HG03521 (cell line): ENCODE data around the gene F12.

Experiments used
- ATAC-seq: cut with Tn5 transposase; IDR thresholded peaks from one replicate; pipeline ENCODE4 v1.9.1; 2021; ENCODE audit warnings: mild to moderate bottlenecking, moderate library complexity; ENCODE audit not compliant: unreplicated experiment

The F12 gene

DNA sequence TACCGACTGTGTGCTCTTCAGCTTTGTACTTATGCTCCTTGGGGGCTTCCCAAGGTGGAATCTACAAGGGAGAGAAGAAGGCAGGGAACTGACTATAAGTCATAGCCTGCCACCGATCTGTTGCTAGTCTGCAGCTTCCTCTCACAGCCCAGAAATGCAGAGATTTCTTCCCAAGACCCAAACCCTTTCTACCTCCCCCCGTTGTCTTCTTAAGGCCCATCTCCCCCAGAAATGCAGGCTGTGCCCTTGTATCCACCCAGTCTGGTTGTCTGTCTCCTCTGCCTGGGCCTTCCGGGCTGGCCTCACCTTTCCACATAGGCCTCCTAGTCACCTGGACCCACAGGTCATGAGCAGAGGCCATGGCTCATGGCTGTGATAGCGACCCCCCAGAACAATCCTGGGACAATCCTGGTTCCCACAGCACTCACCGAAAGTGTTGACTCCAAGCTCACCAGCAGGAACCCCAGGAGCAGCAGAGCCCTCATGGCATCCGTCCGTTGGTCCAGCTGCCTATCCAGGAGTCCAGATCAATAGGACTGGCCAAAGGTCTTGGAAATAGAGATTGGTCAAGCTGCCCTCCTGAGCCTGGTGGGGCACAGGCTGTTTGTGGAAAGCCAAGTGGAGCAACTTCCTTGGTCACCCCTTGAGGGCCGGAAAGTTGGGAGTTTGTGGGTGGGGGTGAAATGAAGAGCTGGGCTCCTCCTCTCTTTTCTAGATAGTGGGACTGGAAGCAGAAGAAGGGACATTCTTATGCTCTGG lies at the start of gene F12:
F12 (minus strand) TSS at position 522 of the 759 bp plus-strand sequence; CDS start at position 485, 37 bp downstream.
- no peak for ATAC-seq

DNA sequence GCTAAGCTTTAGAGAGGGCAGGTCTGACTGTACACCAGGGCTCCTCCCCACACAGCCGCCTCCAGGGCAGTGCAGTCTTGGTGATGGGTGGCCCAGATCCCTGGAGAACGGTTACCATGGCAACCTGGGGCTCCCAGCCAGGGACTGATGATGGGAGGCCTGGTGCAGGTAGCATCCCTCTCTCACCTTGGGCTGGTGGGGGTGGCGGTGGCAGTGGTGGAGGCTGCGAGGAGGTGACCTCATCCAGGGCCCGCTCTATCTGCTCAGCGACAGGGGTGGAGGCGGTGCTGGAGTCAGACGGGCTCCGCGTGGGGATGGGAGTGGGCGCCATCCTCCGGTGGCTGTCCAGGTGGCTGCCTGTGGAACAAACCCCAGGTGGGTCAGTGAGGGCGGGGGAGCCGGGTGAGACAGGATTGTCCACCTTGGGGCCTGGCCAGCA lies 49.6 kb upstream of the F12 start:
- no peak for ATAC-seq

DNA sequence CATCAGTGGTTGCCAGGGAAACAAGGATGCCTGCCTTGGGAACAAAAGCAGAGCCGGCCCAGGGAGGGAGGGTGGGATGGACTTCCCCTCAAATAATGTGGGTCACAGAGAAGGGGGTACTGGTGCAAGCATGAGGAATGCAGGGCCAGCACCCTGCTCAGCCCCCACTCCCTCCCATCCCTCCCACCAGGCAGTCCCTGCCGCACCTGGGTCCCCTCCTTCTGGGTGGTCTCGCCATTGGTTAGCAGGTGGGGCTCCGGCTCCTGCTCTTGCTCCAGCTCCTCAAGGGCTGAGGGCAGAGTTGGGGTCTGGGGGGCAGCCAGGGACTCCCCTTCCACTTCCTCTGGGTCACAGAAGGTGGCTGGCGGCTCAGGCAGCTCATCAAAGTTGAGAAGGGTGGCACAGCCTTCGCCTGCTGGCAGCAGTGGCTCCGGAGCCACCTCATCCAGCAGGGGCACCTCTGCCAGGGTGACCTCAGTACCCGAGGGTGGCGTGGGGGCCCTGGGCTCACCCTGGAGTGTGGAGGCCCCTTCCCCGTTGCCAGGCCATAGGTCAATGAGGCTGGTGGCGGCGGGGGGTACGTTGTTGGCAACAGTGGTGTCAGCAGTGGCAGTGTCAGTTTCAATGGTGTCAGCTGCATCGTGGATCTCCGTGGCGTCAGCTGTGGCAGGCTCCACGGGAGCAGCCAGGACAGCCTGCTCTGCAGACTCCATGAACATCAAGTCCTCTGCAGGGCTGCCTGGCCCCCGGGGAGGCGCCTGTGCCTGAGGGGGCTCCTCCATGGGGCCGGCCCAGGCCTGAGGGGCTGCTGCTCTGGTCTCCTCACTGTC lies 48.7 kb upstream of the F12 start:
- ATAC-seq: no peak

DNA sequence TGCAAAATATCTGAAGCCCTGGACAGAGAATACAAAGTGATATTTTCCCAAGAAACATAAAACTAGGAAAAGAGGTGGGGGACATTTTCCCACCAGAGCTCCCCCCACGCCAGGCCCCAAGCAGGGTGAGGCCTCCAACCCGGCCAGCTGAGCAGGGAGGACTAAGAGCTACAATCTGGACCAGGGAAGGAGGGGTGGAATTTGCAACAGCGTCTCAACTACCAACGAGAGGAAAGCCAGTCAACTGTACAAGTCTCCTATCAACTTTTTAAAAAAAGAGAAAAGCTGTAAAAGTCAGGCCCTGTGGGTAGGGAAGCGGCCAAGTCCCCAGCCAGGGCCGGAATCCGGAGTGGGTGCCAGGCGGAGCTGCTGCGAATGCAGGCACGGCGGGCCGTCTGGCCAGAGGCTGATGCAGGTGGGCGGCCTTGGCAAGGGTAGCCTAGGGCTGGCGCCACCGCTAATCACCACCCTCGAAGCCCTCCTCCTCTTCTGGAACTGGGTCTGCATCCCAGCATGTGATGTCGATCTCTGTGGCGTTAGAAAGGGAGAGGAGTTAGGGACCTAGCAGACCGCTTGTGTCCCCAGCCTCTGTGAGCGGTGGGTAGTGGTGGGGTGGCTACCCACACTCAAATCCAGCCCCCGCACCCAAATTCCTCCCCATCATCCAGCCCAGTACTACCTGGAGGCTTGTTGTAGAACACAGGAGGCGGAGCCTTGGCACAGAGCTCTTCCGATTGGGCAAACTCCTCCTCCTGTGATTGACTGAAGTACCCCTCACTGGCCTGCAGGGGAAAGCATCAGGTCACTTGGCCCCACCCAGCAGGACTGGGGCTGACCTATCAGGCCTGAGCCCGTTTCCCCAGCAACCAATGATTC lies 47.9 kb upstream of the F12 start:
- ATAC-seq: peak; percentile 41

DNA sequence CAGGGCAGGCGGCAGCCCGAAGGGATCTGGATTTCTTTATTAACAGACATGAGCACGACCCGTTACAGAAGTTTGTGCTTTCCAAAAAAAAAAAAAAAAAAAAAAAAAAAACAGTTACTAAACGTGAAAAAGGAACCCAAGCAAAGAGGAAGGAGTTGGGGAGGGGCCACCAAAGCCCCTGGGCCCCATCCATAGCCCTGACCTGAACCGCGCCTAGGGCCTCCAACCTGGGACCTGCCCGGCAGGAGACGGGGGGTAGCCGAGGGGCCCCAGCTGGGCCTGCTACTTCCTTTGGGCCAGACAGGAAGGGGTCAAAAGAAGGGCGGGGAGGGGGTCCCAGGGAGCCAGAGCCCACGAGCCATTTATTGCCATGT lies 47.2 kb upstream of the F12 start:
- no peak for ATAC-seq

DNA sequence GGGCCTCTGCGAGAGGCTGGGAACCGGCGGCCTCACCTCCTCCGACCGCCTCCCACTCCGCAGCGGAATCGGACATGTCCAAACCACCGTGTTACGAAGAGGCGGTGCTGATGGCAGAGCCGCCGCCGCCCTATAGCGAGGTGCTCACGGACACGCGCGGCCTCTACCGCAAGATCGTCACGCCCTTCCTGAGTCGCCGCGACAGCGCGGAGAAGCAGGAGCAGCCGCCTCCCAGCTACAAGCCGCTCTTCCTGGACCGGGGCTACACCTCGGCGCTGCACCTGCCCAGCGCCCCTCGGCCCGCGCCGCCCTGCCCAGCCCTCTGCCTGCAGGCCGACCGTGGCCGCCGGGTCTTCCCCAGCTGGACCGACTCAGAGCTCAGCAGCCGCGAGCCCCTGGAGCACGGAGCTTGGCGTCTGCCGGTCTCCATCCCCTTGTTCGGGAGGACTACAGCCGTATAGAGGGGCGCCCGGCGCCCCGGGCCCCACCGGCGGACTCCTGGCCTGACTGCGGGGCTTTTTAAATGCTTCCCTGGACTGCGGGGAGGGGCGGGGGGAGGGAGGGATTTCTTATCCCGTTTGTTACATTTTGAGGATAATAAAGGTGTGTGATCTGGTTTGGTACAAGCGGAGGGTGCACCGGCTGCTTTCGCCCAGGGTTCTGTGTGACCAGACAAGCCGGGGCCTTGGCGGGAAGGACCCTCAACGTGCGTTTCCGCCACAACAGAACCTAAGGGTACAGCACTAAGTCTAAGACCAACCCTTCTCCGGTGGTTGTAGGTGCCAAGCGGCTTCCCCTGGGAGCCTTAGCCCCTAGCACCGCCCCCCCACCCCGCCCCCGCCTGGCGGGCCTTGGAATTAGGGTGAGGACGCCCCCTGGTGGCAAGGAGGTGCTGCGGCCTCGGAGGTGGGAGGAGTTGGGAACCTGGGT lies 46.6 kb upstream of the F12 start:
- ATAC-seq: peak; percentile 0

DNA sequence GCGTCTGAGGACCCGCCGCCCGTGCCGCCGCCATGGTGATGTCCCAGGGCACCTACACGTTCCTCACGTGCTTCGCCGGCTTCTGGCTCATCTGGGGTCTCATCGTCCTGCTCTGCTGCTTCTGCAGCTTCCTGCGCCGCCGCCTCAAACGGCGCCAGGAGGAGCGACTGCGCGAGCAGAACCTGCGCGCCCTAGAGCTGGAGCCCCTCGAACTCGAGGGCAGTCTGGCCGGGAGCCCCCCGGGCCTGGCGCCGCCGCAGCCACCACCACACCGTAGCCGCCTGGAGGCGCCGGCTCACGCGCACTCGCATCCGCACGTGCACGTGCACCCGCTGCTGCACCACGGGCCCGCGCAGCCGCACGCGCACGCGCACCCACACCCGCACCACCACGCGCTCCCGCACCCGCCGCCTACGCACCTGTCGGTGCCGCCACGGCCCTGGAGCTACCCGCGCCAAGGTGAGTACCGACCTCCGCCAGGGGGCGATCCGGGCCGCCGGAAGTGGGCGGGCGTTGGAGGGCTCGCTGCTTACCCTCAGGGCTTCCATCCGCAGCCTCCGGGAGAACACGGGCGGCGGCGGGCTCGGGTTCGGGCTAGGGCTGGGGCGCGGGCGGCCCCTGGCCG lies 45.8 kb upstream of the F12 start:
- peak; percentile 42 for ATAC-seq

DNA sequence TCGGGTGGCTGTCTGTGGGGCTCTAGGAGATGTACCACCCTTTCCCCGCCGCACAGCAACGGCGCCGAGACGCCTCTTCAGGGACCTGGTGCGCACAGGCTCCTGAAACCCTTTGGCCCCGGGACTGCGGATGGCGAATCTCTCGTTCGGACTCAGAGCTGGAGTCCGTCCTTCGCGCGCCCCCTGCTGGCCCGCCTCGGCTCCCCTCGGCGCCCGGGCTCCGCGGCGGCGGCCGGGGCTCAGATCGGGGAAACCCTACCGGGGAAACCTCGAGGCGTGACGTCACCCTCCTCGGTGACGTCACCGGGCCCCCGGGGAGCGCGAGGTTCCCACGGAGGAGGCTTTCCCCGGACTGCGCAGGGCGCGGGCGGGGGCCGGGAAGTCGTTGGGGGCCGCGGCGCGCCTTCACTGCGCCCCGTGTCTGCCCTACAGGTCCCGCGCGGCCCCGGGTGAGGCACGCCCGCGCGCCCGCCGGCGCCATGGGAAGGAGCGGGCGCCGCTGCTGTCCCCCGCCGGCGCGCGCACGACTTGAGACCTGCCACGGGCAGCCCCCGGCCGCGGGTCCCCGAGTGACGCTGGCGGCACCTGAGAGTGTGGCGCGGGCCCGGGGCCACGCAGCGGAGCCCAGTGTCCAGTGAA lies 45.2 kb upstream of the F12 start:
- ATAC-seq: peak; percentile 53

DNA sequence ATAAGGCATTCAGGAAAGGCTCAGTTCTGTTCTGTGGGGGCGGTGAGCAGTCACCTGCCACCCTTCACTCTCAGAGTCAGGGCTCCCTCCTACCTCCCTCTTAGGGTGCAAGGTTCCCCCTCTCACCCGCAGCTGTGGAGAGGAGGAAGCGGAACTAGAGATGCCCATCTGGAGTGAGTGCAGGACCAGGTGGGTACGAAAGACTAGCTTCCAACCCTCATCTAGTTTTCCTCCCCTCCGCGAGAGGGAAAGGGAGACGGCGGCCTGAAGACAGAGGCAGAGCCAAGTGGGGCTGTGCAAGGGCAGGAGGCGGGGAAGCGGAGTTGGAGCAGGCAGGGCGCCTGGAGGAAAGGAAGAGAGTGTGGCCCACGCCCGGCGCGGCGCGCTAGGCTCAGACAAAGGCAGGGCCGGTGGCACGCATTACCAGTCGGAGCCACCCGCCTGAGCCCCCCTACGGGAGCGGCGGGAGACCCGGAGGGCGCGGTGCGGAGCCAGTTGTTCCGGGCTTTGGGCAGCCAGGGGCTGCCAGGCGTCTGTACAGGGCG lies 44.6 kb upstream of the F12 start:
- no peak for ATAC-seq

DNA sequence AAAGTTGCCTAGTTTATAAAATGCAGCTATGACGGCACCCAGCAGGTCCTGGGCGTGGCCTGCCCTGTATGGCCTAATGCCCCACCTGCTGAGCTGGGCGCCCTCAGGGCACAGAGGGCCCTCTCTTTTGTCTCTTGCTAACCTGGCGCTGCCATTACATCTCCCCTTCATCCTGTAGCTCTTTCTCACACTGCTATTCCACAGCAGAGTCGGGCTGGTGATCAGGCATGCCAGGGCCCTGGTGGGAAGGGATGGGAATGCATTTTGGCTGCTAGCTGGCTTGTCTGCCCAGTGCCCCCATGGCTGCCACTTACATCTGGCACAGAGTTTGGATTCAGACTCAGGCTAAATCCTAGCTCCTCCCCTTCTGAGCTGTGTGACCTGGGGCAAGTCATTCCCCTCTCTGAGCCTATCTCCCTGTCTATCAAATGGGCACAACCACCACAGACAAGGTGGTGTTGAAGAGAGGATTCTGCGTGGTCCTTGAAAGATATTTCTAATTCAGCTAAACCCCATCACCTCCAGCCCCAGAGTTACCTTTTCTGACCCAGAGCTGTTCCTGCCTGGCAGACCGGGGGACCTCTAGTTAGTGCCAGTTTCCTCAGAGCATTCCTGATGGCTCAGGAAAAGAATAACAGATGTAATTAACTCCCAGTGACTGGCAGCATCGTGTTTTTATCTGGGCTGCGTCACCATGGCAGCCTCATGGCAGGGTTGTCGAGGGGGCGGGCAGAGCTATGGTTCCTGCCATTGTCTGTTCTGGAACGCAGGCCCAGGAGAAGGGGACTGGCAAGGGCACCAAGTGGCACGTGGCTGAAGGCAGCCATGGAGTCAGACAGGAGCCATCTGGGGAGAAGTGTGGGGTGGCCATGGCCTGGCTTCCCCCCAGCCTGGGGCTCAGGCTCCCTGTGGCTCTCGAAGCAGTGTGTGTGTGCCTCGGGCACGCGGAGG lies 43.6 kb upstream of the F12 start:
- no peak for ATAC-seq

DNA sequence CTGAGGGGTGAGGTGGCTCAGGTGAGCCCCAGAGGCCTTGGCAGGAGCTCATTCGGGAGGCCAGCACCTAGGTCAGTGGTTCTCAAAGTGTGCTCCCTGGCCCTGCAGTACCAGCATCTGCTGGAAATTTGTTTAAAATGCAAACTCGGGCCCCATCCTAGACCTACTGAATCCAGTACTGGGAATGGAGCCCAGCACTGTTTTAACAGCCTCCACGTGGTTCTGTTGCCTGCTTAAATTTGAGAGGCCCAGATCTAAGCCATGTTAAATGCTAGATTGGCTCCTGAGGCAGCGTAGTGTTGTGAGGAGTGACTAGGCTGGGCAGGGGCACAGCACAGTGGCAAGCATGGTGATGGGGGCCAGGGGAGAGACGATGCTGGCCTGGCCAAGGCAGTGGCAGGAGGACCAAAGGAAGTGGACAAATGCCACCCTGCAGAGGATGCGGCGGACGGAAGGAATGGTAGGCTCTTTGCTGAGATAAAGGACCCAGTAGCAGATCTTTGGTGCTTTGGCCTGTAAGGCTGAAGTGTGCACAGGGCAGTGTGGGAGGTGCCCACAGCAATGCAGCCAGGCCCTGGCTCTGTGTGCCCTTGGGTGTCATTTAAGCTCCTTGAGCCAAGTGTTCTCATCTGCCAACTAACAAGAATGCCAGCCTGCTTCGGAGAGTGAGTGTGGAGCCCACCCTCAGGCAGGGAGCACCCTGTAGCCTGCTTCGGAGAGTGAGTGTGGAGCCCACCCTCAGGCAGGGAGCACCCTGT lies 41.5 kb upstream of the F12 start:
- ATAC-seq: no peak

DNA sequence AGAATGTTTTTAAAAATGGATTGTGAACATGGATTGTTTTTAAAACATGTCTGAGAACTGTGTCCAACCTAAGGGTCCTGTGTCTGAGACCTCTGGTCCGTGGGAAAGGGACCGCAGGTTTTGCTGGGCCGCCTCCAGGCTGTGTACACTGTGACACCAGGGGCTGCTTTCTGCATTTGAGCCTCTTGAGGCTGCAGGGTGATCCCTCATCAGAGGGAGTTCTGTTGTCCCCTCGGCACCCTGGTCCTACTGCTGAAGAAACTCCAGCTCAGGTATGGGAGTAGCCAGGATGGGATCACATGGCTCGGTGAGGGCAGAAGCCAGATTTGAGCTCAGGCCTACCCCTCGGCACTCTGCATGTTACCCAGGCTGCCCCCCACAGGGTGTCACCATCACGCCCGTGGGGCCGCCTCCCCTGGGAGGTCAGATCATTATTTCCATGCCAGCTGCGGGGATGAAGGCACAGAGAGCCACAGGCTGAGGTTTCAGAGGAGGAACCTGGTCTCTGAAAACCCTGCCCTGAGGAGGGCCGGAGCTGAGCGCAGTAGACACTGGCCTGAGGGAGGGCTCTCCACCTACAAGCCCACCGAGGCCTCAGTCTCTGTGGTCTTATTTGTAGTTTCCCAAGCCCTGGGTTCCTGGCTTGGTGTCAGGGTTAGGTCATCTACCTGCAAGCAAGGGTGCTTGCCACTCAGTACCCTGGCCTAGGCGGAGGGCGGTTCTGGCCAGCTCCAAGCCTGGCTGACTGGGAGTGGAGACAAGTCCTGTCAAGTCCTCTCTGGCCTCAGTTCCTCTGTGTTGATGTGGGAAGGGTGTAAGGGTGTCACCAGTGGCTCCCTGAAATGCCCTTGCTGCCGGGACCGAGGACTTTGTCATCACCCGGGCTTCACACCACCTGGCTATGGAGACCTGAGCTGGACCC lies 40.0 kb upstream of the F12 start:
- ATAC-seq: no peak

DNA sequence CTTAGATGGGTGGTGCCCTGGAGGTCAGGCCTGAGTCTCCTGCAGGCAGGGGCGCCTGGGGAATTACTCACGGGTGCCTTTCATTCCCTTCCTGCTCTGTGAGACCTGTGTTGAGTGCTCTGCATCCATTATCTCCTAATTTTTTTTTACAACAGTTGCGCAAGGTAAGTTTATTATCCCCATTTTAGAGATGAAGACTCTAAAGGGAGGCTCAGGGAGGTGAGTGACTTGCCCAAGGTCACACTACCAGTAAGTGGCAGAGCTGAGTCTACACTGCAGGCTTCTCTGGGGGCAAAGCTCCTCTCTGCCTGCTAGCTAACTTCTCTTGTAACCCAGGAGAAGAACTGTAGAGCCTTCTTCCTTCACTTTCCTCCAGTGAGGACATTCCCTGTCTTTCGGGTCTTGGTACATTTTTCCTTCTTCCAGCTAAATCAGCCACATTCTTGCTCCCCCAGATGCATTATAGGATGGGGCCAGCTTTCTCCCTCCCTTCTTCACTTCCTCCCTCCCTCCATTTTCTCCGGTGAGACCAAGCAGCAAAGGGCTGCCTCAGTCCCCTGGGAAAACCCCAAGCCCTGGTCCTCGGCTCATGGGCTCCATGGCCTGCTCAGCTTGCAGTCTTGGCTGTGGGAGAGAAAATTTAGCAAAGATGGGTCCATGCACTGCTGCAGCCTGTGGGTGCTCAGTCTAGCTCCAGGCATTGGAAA lies 39.0 kb upstream of the F12 start:
- ATAC-seq: no peak

DNA sequence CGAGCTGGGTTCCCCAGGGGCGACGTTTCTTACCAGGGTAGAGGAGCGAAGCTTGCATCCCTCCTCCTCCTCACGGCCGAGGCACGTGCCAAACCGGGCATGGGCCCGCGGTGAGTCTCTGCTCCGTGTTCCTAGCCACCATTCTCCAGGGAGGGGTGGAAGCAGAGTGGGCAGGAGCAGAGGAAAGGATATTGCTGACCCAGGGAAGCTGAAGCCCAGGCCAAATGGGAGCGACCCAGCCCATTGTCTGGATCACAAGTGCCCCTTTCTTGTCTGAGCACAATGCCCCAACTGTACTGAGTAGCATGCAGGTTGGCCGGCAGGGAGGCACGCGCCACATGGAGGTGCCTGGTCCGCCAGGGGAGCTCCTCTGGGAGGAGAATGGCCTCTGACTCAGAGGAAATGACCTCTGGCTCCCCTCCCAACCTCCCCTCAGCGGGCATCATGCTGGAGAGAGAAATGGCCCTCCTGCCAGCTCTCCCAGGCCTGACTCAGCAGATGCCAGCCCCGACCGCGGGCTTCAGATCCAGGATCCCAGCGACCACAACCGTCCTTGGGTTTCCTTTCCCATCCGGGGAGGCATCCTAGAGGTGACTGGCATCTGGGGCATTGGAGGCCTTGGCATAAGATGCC lies 38.4 kb upstream of the F12 start:
- ATAC-seq: no peak

DNA sequence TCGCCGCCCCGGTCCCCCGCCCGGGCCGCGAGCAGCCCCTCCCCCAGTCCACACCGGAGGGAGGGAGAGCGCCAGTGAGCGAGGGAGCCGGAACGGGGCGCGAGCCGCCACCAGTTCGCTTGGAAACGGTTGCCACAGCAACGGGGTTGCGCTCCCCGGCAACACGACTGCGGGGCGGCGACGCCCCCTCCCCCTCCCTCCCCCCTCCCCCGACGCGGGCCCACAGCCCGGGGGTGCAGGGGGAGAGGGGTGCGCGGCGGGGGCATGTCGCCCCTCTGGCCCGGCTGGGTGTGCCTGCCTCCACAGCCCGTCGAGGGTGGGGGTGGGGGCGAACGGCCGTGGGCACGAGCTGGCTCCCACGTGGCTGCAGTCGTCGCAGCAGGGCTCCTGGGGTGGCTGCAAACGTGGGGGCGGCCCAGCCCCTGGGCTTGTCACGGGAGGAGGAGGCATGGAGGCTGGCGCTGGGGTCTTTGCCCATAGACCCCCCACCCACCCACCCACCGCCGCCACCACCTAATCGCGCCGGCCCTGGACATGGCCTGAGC lies 37.8 kb upstream of the F12 start:
- ATAC-seq: peak; percentile 40
